Measurements from ENCODE around the gene BCAP29. TPM values are rescaled to one million over a fixed set of nuclear protein-coding genes. Genes with fewer than 3 reads are reported as not detected.
"Not testable (repeated sequence)": the region's sequence is repeated elsewhere in the genome, so short reads cannot be mapped to it uniquely, and the experiment has no call there.

The BCAP29 gene
- total RNA-seq (22.2 TPM), polyA plus RNA-seq (25.4 TPM)
- long read RNA-seq, donor 1, full-length matches to known transcripts, result 1 of 1 reads
- long read RNA-seq, donor 1, partial matches to known transcripts, result 0 of 1 reads
- long read RNA-seq, donor 1, other reads (novel, unspliced or antisense), result 0 of 1 reads
- long read RNA-seq, donor 2, result 0 reads
- long read RNA-seq, donor 3, full-length matches to known transcripts, result 8 of 8 reads
- long read RNA-seq, donor 3, partial matches to known transcripts, result 0 of 8 reads
- long read RNA-seq, donor 3, other reads (novel, unspliced or antisense), result 0 of 8 reads
- long read RNA-seq, donor 4, full-length matches to known transcripts, result 5 of 5 reads
- long read RNA-seq, donor 4, partial matches to known transcripts, result 0 of 5 reads
- long read RNA-seq, donor 4, other reads (novel, unspliced or antisense), result 0 of 5 reads
- long read RNA-seq, donor 5, full-length matches to known transcripts, result 10 of 10 reads
- long read RNA-seq, donor 5, partial matches to known transcripts, result 0 of 10 reads
- long read RNA-seq, donor 5, other reads (novel, unspliced or antisense), result 0 of 10 reads
- long read RNA-seq, donor 6, full-length matches to known transcripts, result 7 of 7 reads
- long read RNA-seq, donor 6, partial matches to known transcripts, result 0 of 7 reads
- long read RNA-seq, donor 6, other reads (novel, unspliced or antisense), result 0 of 7 reads
- long read RNA-seq, donor 7, full-length matches to known transcripts, result 5 of 5 reads
- long read RNA-seq, donor 7, partial matches to known transcripts, result 0 of 5 reads
- long read RNA-seq, donor 7, other reads (novel, unspliced or antisense), result 0 of 5 reads
- long read RNA-seq, donor 8, full-length matches to known transcripts, result 6 of 6 reads
- long read RNA-seq, donor 8, partial matches to known transcripts, result 0 of 6 reads
- long read RNA-seq, donor 8, other reads (novel, unspliced or antisense), result 0 of 6 reads
- long read RNA-seq, donor 9, full-length matches to known transcripts, result 3 of 3 reads
- long read RNA-seq, donor 9, partial matches to known transcripts, result 0 of 3 reads
- long read RNA-seq, donor 9, other reads (novel, unspliced or antisense), result 0 of 3 reads
- long read RNA-seq, donor 10, full-length matches to known transcripts, result 2 of 2 reads
- long read RNA-seq, donor 10, partial matches to known transcripts, result 0 of 2 reads
- long read RNA-seq, donor 10, other reads (novel, unspliced or antisense), result 0 of 2 reads

- no peaks in the 10 kb centered on the region for H3K4me1 ChIP-seq (ENCODE audit: control insufficient read depth in 2 of 2, insufficient read depth in 2 of 2, low read length in 2 of 2)
- no peaks in the 10 kb centered on the region for H3K9me3 ChIP-seq (ENCODE audit: control insufficient read depth in 2 of 2, insufficient read depth in 1 of 2, low read length in 1 of 2)
- under 1% methylated on average over 89 of the region's 89 CpGs for WGBS
- H3K4me3 ChIP-seq (ENCODE audit: low read length in 2 of 2), result peak within 1 kb of the TSS; percentile 69 to 83
- H3K27ac ChIP-seq (ENCODE audit: low read depth in 1 of 2, low read length in 1 of 2), result peak within 1 kb of the TSS; percentile 53 to 73
- peak in 6 of 9 donors; percentile 43 to 76 (median 60) for DNase-seq (ENCODE audit: low read depth in 6 of 9, low spot score in 9 of 9)
- no peaks in the 10 kb centered on the region for H3K27me3 ChIP-seq (ENCODE audit: control insufficient read depth in 2 of 2, insufficient read depth in 1 of 2, low read length in 1 of 2)
- H3K36me3 ChIP-seq (ENCODE audit: control insufficient read depth in 2 of 2, insufficient read depth in 2 of 2, low read length in 1 of 2), result peaks cover 0 to 5% of the 10 kb centered on the region in 2 donors
Observed at GRCh38 chr7:107579885-107580715, at the start of gene BCAP29. BCAP29 (plus strand) TSS chr7:107580246; CDS start chr7:107580773, 527 bp downstream.

GRCh38 chr7:107530751-107531150, 49.3 kb upstream of the BCAP29 start:
- Histone ChIP-seq H3K4me3 (ENCODE audit: low read length in 2 of 2) (no peak overlapping the region), H3K9me3 (ENCODE audit: control insufficient read depth in 2 of 2, insufficient read depth in 1 of 2, low read length in 1 of 2) (no peaks in the 10 kb centered on the region), H3K27me3 (ENCODE audit: control insufficient read depth in 2 of 2, insufficient read depth in 1 of 2, low read length in 1 of 2) (no peaks in the 10 kb centered on the region), H3K36me3 (ENCODE audit: control insufficient read depth in 2 of 2, insufficient read depth in 2 of 2, low read length in 1 of 2) (no peaks in the 10 kb centered on the region), H3K4me1 (ENCODE audit: control insufficient read depth in 2 of 2, insufficient read depth in 2 of 2, low read length in 2 of 2) (no peaks in the 10 kb centered on the region), H3K27ac (ENCODE audit: low read depth in 1 of 2, low read length in 1 of 2) (no peak overlapping the region)
- DNase-seq (ENCODE audit: low read depth in 6 of 9, low spot score in 9 of 9), result no peak

- peaks cover 0 to 3% of the 10 kb centered on the region in 2 donors for H3K36me3 ChIP-seq (ENCODE audit: control insufficient read depth in 2 of 2, insufficient read depth in 2 of 2, low read length in 1 of 2)
- H3K9me3 ChIP-seq (ENCODE audit: control insufficient read depth in 2 of 2, insufficient read depth in 1 of 2, low read length in 1 of 2), result no peaks in the 10 kb centered on the region
- H3K27ac ChIP-seq (ENCODE audit: low read depth in 1 of 2, low read length in 1 of 2), result no peak overlapping the region
- no peaks in the 10 kb centered on the region for H3K27me3 ChIP-seq (ENCODE audit: control insufficient read depth in 2 of 2, insufficient read depth in 1 of 2, low read length in 1 of 2)
- no peaks in the 10 kb centered on the region for H3K4me1 ChIP-seq (ENCODE audit: control insufficient read depth in 2 of 2, insufficient read depth in 2 of 2, low read length in 2 of 2)
- no peak overlapping the region for H3K4me3 ChIP-seq (ENCODE audit: low read length in 2 of 2)
- no peak for DNase-seq (ENCODE audit: low read depth in 6 of 9, low spot score in 9 of 9)
Observed at GRCh38 chr7:107534139-107534538, 45.9 kb upstream of the BCAP29 start.

GRCh38 chr7:107537228-107537627, 42.8 kb upstream of the BCAP29 start:
- not testable (repeated sequence) for H3K4me3 ChIP-seq (ENCODE audit: low read length in 2 of 2); H3K9me3 ChIP-seq (ENCODE audit: control insufficient read depth in 2 of 2, insufficient read depth in 1 of 2, low read length in 1 of 2); DNase-seq (ENCODE audit: low read depth in 6 of 9, low spot score in 9 of 9); H3K27me3 ChIP-seq (ENCODE audit: control insufficient read depth in 2 of 2, insufficient read depth in 1 of 2, low read length in 1 of 2); H3K27ac ChIP-seq (ENCODE audit: low read depth in 1 of 2, low read length in 1 of 2); H3K36me3 ChIP-seq (ENCODE audit: control insufficient read depth in 2 of 2, insufficient read depth in 2 of 2, low read length in 1 of 2); H3K4me1 ChIP-seq (ENCODE audit: control insufficient read depth in 2 of 2, insufficient read depth in 2 of 2, low read length in 2 of 2)
- WGBS, result 98% methylated on average over 4 of the region's 4 CpGs

GRCh38 chr7:107538001-107538400, 42.0 kb upstream of the BCAP29 start:
- Histone ChIP-seq H3K27me3 (ENCODE audit: control insufficient read depth in 2 of 2, insufficient read depth in 1 of 2, low read length in 1 of 2) (no peaks in the 10 kb centered on the region), H3K4me3 (ENCODE audit: low read length in 2 of 2) (no peak overlapping the region), H3K36me3 (ENCODE audit: control insufficient read depth in 2 of 2, insufficient read depth in 2 of 2, low read length in 1 of 2) (peaks cover 0 to 6% of the 10 kb centered on the region in 2 donors), H3K4me1 (ENCODE audit: control insufficient read depth in 2 of 2, insufficient read depth in 2 of 2, low read length in 2 of 2) (no peaks in the 10 kb centered on the region), H3K9me3 (ENCODE audit: control insufficient read depth in 2 of 2, insufficient read depth in 1 of 2, low read length in 1 of 2) (no peaks in the 10 kb centered on the region), H3K27ac (ENCODE audit: low read depth in 1 of 2, low read length in 1 of 2) (no peak overlapping the region)
- 68% methylated on average over 2 of the region's 2 CpGs for WGBS
- DNase-seq (ENCODE audit: low read depth in 6 of 9, low spot score in 9 of 9), result no peak

GRCh38 chr7:107543338-107543993, 36.6 kb upstream of the BCAP29 start:
- peaks cover 1 to 10% of the 10 kb centered on the region in 2 donors for H3K9me3 ChIP-seq (ENCODE audit: control insufficient read depth in 2 of 2, insufficient read depth in 1 of 2, low read length in 1 of 2)
- no peak for DNase-seq (ENCODE audit: low read depth in 6 of 9, low spot score in 9 of 9)
- H3K36me3 ChIP-seq (ENCODE audit: control insufficient read depth in 2 of 2, insufficient read depth in 2 of 2, low read length in 1 of 2), result peaks cover 22% of the 10 kb centered on the region in 2 donors
- H3K27me3 ChIP-seq (ENCODE audit: control insufficient read depth in 2 of 2, insufficient read depth in 1 of 2, low read length in 1 of 2), result no peaks in the 10 kb centered on the region
- H3K4me3 ChIP-seq (ENCODE audit: low read length in 2 of 2), result no peak overlapping the region
- 99% methylated on average over 5 of the region's 5 CpGs for WGBS
- H3K4me1 ChIP-seq (ENCODE audit: control insufficient read depth in 2 of 2, insufficient read depth in 2 of 2, low read length in 2 of 2), result no peaks in the 10 kb centered on the region
- H3K27ac ChIP-seq (ENCODE audit: low read depth in 1 of 2, low read length in 1 of 2), result no peak overlapping the region

- H3K36me3 ChIP-seq (ENCODE audit: control insufficient read depth in 2 of 2, insufficient read depth in 2 of 2, low read length in 1 of 2), result peaks cover 22% of the 10 kb centered on the region in 2 donors
Observed at GRCh38 chr7:107544848-107545591, 35.0 kb upstream of the BCAP29 start.

More at GRCh38 chr7:107544848-107545591, 35.0 kb upstream of the BCAP29 start:
- Histone ChIP-seq H3K4me3 (ENCODE audit: low read length in 2 of 2) (no peak overlapping the region), H3K4me1 (ENCODE audit: control insufficient read depth in 2 of 2, insufficient read depth in 2 of 2, low read length in 2 of 2) (no peaks in the 10 kb centered on the region), H3K27me3 (ENCODE audit: control insufficient read depth in 2 of 2, insufficient read depth in 1 of 2, low read length in 1 of 2) (no peaks in the 10 kb centered on the region), H3K27ac (ENCODE audit: low read depth in 1 of 2, low read length in 1 of 2) (no peak overlapping the region), H3K9me3 (ENCODE audit: control insufficient read depth in 2 of 2, insufficient read depth in 1 of 2, low read length in 1 of 2) (peaks cover 1 to 10% of the 10 kb centered on the region in 2 donors)
- WGBS, result 98% methylated on average over 4 of the region's 4 CpGs
- DNase-seq (ENCODE audit: low read depth in 6 of 9, low spot score in 9 of 9), result no peak

Measured in thymus (tissue), 14 donors.